ENCODE measurements around the gene SPOUT1. TPM values are rescaled to one million over a fixed set of nuclear protein-coding genes. Genes with fewer than 3 reads are reported as not detected.

The SPOUT1 gene
- total and polyA plus RNA-seq, 10 of the 15 experiments (the other 5 are each of a cell fraction or from before 2014, with no cell fraction given), result 5.7 to 95.0 (median 40.6) TPM

DNA sequence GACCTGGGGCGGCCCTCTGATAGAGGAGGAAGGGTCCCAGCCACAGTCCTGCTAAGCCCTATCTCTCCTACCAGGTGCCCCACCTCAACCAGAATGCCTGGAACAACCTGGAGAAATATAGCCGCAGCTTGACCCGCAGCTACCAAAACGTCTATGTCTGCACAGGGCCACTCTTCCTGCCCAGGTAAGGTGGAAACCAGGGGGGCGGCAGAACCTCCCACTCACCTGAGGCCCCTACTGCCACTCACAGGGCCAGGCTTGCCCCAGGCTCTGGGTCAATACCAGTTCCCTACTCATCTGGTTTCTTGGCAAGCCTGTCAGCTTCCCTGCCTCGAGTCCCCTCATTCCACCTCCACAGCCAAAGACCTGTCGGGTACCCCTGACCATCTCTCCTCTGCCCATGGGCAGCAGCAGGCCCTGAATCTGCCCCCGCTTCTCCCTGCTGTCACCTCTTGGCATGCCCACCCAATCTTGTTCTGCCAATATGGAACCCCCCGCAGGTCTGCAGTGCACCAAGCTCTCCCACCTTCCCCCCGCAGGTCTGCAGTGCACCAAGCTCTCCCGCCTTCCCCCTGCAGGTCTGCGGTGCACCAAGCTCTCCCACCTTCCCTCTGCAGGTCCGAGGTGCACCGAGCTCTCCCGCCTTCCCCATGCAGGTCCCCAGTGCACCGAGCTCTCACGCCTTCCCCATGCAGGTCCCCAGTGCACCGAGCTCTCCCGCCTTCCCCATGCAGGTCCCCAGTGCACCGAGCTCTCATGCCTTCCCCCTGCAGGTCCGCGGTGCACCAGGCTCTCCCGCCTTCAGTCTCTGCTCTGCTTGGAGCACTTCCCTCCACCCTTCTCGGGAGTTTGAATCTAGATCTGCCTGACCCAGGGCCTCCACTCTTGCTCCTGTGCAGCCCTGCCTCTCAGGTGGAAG is 8.7 kb downstream of the SPOUT1 start:
- DNase-seq (ENCODE audit: low read depth, low spot score), result no peak
- H3K4me1 ChIP-seq (ENCODE audit: control insufficient read depth, insufficient read depth, low read length), result peaks cover 7% of the 10 kb centered on the region; the same call in 1 of the 2 replicates
- TF ChIP-seq, protein P1, sequence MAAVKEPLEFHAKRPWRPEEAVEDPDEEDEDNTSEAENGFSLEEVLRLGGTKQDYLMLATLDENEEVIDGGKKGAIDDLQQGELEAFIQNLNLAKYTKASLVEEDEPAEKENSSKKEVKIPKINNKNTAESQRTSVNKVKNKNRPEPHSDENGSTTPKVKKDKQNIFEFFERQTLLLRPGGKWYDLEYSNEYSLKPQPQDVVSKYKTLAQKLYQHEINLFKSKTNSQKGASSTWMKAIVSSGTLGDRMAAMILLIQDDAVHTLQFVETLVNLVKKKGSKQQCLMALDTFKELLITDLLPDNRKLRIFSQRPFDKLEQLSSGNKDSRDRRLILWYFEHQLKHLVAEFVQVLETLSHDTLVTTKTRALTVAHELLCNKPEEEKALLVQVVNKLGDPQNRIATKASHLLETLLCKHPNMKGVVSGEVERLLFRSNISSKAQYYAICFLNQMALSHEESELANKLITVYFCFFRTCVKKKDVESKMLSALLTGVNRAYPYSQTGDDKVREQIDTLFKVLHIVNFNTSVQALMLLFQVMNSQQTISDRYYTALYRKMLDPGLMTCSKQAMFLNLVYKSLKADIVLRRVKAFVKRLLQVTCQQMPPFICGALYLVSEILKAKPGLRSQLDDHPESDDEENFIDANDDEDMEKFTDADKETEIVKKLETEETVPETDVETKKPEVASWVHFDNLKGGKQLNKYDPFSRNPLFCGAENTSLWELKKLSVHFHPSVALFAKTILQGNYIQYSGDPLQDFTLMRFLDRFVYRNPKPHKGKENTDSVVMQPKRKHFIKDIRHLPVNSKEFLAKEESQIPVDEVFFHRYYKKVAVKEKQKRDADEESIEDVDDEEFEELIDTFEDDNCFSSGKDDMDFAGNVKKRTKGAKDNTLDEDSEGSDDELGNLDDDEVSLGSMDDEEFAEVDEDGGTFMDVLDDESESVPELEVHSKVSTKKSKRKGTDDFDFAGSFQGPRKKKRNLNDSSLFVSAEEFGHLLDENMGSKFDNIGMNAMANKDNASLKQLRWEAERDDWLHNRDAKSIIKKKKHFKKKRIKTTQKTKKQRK (IDR thresholded peaks at IDR 0.05; ENCODE audit: low read depth, low read length), result no peak
- TF ChIP-seq POLR2AphosphoS2 (IDR thresholded peaks at IDR 0.05; ENCODE audit: low read depth, low read length), result 0 out of 2 replicates have a peak, but pooled peaks have one; percentile 30
- no peak for ATAC-seq
- H3K4me2 ChIP-seq (ENCODE audit: control insufficient read depth, insufficient read depth), result no peak overlapping the region
- ChIA-PET RAD21 (ENCODE audit: unreplicated experiment) (no interaction called here), CTCF (interaction anchor here (1.2 kb wide), 1 partner anchor 107 kb away, joined by 3 read pairs; no protein-coding TSS in a partner anchor), POLR2A (no interaction called here), SMC1A (ENCODE audit: uncharacterized antibody, unreplicated experiment) (no interaction called here)
- in situ Hi-C loops (cut with MboI) (no loop called here), intact Hi-C loops (cut with micrococcal nuclease; ENCODE audit: unreplicated experiment) (no loop called here)
- no peaks in the 10 kb centered on the region for H3K27me3 ChIP-seq (replicated peaks in 1 of 2; ENCODE audit: control insufficient read depth in 2 of 2, insufficient read depth in 2 of 2, low read length in 1 of 2)
- no peak for FAIRE-seq
- H2AFZ ChIP-seq (ENCODE audit: control insufficient read depth, low read depth, low read length), result no peak overlapping the region
- H3K9ac ChIP-seq (ENCODE audit: control insufficient read depth, insufficient read depth, low read length), result no peak overlapping the region
- no peak overlapping the region for H3K27ac ChIP-seq (ENCODE audit: control insufficient read depth, insufficient read depth)
- no peaks in the 10 kb centered on the region for H3K9me3 ChIP-seq (replicated peaks; ENCODE audit: control insufficient read depth, insufficient read depth, low read length)
- no peaks in the 10 kb centered on the region for H4K20me1 ChIP-seq (ENCODE audit: control insufficient read depth, insufficient read depth)
- 79% methylated on average over 22 of the region's 24 CpGs for WGBS (ENCODE audit: insufficient coverage, insufficient replicate concordance, low lambda C conversion rate, missing lambda C conversion rate)
- H3K79me2 ChIP-seq (ENCODE audit: control insufficient read depth, insufficient read depth, low read length), result peaks cover 3% of the 10 kb centered on the region; the same call in 1 of the 2 replicates
- no TSS peak for BruUV-seq (replicated peaks)
- H3K4me3 ChIP-seq, result no peak overlapping the region
- peaks cover 15 to 20% of the 10 kb centered on the region in 2 experiments; a peak in 3 of 4 replicates for H3K36me3 ChIP-seq (ENCODE audit: control insufficient read depth in 2 of 2, insufficient read depth in 2 of 2, low read length in 1 of 2)

Data from GM12878 (cell line).